NOMO-1 (cell line): ENCODE data around the gene AGAP1.

ENCODE experiments used
- DNase-seq, 2 experiments: peaks; one replicate each; lab custom pipeline; 2025; ENCODE audit not compliant: unreplicated experiment in 2 of 2; lab: John Stamatoyannopoulos, UW

AGAP1 gene

DNA sequence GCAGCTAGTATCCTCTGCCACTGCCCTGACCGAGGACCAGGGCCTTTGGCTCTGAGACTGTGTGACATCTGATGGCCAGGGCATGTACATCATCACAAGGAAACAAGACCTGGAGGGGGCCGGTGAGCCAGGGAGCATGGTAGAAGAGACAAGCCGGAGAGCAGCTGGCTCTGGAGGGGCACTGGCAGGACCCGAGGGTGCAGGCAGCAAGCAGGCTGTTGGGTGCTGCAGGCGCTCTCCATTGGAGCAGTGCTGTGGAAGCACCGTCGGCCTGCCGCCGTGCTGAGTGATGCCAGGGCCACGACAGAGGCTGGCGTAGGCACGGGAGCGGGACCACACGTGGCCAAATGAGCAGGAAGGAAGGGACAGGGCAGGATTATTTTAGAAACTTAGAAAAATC is 339.1 kb downstream of the AGAP1 start:
- DNase-seq, result no peak

DNA sequence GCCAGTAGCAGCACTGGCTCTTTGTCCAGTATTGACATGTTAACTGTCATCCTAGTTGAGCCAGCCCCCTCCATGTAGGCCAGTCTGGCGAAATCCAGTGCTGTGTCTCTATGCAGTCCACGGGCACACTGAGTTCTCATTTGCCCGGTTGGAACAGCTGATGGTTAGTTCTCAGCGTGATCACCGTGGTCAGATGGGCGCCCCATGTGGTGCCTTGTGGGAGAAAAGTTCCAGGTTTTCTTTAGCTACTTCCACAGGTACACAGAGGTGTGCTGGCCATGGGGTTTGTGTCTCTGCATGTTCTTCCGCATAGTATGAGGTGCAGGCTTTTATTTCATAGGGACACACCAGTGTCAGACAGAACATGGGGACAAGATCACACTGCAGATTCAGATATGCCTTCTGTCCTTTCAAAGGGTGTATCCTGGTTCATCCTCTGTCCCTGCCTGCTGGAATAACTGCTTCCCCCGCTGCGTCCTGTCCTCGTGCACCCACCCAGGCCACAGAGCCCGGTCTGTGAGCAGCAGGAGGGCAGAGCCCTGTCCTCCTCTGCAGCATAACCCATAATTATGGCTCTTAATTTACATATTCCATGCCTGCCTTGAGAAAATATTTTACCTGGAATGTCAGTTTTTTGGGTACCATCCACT is 340.3 kb downstream of the AGAP1 start:
- no peak for DNase-seq

GRCh38 chr2:235834781-235835180 is 340.9 kb downstream of the AGAP1 start:
- no peak for DNase-seq

- no peak for DNase-seq
Observed at GRCh38 chr2:235835810-235836209, 342.0 kb downstream of the AGAP1 start.

DNA sequence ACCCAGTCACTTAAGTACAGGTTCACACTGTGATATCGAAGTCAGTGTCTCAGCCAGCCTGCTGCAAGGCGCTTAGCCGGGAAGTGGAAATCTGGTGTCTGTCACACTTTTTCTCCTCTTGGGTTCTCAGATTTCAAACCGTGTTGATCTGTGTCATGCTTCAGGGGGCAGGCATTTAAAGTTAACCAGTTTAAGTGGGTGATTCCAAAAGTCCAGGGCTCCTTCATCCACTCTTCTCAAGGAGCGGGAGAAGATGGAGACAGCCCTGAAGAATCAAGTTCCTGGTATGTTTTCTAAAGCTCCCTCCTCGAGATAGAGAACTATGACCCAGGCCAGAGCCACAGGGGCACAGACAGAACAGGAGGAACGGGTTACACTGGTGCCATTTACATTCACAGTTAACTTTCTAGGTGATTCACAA is 342.7 kb downstream of the AGAP1 start:
- DNase-seq, result no peak

- no peak for DNase-seq
Observed at GRCh38 chr2:235839226-235839625, 345.4 kb downstream of the AGAP1 start.

DNA sequence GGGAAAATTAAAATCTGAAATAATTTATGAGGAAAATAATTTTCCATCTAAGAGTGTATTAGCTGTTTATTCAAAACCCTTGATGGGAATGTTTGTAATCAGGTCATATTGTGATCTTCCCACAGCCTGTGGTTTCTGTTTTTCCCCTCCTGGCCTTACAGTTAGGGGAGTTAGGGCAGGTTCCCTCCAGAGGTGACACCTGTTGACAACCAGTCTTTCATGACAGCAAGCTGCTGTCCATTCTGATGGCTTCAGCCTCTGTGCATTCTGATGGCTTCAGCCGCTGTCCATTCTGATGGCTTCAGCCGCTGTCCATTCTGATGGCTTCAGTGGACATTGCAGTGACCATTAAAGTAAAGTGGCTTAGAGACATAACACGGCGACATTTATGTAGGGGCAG is 346.1 kb downstream of the AGAP1 start:
- DNase-seq, result no peak

DNA sequence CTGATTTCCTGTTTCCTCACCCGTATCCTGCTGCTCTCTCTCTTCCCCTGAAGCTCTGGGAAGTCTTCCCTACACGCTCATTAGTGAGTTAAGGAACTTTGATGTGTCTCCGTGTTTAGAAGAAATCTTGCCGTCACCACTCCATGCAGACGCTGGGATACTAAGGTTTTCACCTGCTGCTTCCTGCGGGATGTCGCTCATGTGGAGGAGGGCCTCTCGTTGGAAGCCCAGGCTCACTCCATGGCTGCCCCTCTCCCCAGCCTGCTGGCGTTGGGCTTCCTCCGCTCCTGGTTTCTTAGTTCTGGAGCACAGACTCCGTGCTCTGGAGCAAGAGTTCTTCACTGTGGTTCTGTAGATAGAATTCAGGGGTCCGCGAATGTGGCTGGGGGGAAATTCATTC is 348.0 kb downstream of the AGAP1 start:
- DNase-seq, result no peak

DNA sequence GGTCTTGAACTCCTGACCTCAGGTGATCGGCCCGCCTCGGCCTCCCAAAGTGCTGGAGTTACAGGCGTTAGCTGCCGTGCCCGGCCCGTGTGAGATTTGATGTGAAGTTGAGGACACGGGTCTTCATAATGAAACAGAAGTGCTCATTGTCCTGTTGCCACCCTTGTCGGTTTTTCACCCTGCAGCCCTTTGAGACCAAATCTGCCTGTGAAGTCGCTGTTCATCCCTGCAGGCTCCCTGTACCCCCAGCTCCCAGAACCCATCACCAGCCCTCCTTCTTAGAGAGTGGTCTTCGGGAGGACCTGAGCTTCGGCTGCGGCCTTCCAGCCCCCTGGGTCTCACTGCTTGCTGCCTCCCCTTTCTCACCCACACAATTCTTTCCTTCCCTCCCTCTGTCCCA is 349.1 kb downstream of the AGAP1 start:
- DNase-seq, result no peak

DNA sequence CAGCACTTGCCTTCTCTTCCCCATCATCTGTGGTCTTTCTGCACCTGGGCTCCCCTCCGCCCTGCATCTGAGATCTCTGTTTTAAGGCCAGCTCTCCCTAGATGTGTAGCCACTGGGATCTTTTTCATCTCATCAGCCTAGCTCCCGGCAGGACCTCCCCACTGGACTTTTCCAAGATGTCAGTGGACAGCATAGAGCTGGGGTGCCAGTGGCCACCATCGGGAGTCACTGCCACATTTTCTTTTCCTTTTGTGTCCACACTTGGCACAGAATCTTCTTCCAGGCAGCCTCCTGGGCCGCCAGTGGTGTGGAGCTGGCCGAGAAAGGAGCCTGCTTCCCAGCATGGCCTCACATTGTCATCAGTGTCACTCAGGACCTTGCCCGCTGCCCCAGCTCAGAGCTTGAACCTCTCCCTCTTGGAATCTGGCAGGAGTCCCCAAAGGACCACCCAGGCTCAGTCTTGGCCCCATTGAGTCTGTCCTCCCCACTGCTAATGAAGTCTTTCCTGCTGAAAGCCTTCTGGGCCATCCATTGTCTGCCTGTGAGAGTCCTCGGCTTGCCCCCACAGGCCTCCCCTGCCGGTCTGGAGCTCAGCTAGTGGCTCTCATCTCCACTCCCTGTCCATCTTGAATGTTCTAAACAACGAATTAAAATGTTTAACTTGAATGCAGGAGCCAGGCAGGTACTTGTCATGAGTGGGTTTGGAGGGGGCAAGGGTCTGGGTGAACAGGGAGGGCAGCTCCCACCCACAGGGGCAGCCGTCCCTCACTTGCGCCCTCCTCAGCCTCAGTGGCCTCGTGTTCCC is 349.9 kb downstream of the AGAP1 start:
- DNase-seq, result no peak

DNA sequence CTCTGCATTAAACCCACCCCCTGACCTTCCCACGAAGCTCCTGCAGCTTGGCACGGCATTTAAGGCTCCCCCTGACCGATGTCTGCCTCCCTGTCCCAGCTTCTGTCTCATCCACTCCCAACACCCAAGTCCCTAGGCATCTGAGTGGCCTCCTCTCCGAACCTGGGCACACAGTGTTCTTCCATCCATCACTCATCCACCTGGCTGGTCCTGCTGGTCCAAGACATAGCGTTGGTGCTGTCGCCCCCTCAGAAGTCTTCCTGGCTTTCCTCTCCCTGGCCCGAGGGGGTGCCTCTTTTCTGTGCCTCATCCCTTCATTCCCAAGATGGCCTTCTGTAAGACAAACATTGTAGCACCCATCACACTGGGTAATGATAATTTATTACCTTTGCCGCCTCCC is 350.7 kb downstream of the AGAP1 start:
- no peak for DNase-seq

- no peak for DNase-seq
Observed at GRCh38 chr2:235845245-235845644, 351.4 kb downstream of the AGAP1 start.

DNA sequence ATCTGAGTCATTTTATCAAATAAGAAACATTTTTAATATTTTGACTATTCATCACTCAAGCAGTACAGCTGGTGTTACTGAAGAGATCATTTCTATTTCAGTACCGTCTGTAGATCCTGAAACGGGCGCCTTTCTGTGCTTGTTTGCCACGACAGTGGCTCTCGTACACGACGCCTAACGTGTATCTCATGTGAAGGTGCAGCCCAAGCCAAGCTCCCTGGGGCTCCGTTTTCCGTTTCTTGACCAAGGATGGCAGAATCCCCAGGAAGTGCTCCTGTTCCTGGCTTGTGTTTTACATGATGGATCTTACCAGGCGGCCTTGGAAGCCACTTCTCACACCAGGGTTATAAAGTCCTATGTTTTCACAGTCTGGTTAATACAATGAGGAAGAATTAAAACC is 353.7 kb downstream of the AGAP1 start:
- no peak for DNase-seq

DNA sequence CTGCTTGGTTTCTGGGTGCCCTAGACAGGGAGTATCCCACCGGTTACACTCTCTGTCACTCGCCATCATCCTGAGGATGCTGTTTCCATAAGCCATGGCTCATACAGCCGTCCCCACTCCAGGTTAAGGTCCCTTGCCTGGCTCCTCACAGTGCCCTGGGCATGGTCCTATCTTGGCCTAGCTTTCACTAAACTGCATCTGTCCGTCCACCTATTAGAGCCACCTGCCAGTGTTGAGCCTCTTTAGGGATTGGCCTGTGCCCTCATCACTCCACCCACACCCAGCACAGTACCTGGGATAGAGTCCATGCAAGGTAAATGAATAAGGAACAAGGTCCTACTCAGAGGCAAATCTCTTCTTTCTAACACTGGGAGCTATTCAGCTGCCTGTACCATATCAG is 354.2 kb downstream of the AGAP1 start:
- no peak for DNase-seq

- no peak for DNase-seq
Observed at GRCh38 chr2:235848946-235849345, 355.1 kb downstream of the AGAP1 start.

DNA sequence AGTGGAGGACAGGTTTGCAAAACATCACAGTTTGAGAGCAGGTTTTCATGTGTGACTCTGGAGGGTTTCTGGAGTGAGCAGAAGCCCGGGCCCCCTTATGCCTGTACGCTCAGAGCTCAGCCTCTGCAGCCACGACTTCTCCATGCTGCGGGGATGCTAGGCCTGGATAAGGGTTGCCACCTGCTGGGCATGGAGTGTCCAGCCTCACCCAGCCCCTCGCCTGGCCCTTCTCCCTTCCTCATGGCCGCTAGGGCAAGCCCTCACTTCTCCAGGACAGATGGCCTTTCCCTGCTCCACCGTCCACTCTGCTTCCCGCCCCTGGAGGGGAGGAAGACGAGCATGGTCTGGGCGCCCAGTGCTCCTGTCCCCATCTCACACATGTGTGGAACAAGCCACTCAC is 355.6 kb downstream of the AGAP1 start:
- DNase-seq, result no peak

DNA sequence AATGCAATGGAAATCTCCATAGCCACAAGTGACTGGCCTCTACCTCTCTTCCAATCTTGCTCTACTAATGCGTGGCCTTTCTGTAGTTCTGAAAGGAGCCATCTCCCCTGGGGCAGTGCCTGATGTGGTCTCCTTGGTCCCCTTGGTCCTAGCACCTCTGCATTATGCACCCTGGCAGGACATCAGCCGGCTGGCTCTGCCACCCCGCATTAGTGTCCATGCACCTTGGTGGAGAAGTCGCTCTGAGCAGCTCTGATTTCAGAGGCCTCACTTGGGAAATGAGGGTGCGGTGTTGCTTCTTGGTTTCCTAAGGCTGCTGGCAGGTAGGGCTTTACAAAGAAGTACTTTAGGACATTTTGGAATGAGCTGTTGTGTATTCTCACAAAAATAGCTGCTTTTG is 356.4 kb downstream of the AGAP1 start:
- DNase-seq, result no peak

DNA sequence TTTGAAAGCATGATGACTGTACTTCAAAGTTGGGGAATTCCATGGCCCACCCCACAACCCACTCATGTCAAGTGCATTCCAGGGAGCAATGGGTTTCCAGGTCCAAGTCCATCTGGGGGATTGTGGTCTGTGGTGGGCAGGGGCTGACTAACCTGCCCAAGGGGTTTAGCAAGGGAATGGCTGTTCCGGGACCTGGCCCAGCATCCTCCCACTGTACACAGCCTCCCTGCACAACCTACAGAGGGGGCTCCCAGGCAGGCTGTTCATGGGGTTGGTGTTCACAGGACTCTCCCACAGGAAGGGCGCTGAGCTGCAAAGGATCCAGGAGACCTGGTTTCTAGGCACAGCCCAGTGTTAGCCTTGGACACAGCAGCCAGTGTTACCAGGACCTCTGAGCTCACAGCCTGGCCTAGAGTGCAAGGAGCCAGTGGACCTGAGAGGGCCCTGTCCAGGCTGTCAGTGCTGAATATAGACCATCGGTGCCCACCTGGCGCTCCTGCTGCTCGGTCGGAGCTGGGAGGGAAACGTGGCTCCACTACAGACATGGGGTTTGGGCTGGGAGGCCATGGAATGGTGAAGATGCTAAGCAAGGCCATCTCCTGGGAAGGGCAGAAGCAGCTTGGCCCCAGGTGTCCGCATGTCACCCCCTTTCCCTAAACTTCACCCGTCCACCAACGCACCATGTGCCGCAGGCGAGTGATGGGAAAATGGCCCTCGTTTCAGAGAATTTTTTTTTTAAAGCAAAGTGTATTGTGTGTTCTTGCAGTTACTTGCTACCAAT is 357.1 kb downstream of the AGAP1 start:
- no peak for DNase-seq

- DNase-seq, result no peak
Observed at GRCh38 chr2:235851828-235852525, 358.1 kb downstream of the AGAP1 start.

DNA sequence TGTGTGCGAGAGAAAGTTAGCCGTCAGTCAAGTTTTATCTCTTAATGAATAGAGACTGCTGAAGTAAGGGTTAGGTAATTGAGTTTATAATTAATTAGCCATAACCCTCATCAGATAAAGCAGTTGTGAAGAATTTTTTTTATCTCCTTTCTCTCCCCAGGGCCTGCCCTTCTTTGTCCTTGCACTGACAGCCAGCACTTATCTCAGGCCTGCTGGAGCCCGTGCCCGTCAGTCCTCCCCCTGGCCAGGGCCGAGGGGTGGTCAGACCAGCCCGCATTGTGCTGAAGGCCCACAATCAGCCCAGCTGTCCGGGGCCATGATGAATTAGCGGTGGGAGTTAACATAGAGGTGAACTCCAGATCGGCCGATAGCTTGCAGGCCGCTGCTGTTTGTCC is 358.7 kb downstream of the AGAP1 start:
- no peak for DNase-seq

DNA sequence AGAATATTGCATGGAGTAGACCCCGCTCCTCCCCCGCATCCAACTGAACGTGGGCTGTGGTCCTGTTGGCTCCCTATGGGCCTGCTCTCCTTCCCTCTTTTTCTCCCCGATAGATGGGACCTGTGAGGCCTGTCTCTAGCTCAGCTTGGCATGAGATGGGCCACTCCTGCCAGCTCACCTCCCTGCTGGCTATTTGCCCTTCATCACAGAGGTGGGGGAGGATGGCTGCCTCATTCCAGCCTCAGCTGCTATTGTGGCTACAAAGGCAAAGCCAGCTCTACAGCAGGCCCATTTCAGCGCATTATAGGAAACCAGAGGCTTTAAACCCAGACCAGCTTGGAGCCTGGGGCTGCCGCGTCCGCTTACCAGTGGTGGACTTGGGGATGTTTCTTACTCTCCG is 360.4 kb downstream of the AGAP1 start:
- DNase-seq, result no peak
